ENCODE results near the gene GPR17. TPM values are rescaled to one million over a fixed set of nuclear protein-coding genes. Genes with fewer than 3 reads are reported as not detected.

Gene GPR17
- total RNA-seq, 2 donors from 2014 or later: 0.24 TPM; not detected in 1

GRCh38 chr2:127628767-127629614, 17.0 kb upstream of the GPR17 start:
- DNase-seq: no peak
- no peak overlapping the region for H3K4me3 Mint-ChIP-seq
- Histone ChIP-seq H3K27me3 (ENCODE audit: control insufficient read depth, insufficient read depth, low read length, poor library complexity, severe bottlenecking) (no peaks in the 10 kb centered on the region), H3K9ac (ENCODE audit: extremely low read depth, low read length, poor library complexity, severe bottlenecking) (no peak overlapping the region), H3K4me3 (ENCODE audit: low read length) (no peak overlapping the region), H3K4me1 (ENCODE audit: control insufficient read depth, insufficient read depth, low read length) (no peaks in the 10 kb centered on the region), H3K27ac (ENCODE audit: low read depth, low read length) (no peak overlapping the region), H3K9me3 (ENCODE audit: control insufficient read depth, low read length) (no peaks in the 10 kb centered on the region), H3K36me3 (ENCODE audit: control insufficient read depth, insufficient read depth, low read length) (no peaks in the 10 kb centered on the region)
- no peaks in the 10 kb centered on the region for H3K27me3 Mint-ChIP-seq (ENCODE audit: insufficient read depth)
- H3K36me3 Mint-ChIP-seq (ENCODE audit: low read depth): no peaks in the 10 kb centered on the region
- H3K4me1 Mint-ChIP-seq: peaks cover 5% of the 10 kb centered on the region
- TF ChIP-seq CTCF (conservative IDR thresholded peaks at IDR 0.05): no peak
- H3K27ac Mint-ChIP-seq: no peak overlapping the region
- H3K9me3 Mint-ChIP-seq: no peaks in the 10 kb centered on the region
- 83 to 87% methylated on average over 12 to 17 of the region's 17 CpGs for WGBS, 2 experiments (ENCODE audit: insufficient coverage in 1 of 2, insufficient read length in 1 of 2)

GRCh38 chr2:127629637-127630036, 16.3 kb upstream of the GPR17 start:
- TF ChIP-seq CTCF (conservative IDR thresholded peaks at IDR 0.05): no peak
- H3K9me3 ChIP-seq (ENCODE audit: control insufficient read depth, low read length): no peaks in the 10 kb centered on the region
- Mint-ChIP-seq H3K27ac (no peak overlapping the region), H3K4me1 (peaks cover 5% of the 10 kb centered on the region), H3K36me3 (ENCODE audit: low read depth) (no peaks in the 10 kb centered on the region), H3K4me3 (no peak overlapping the region), H3K9me3 (no peaks in the 10 kb centered on the region), H3K27me3 (ENCODE audit: insufficient read depth) (no peaks in the 10 kb centered on the region)
- no peak overlapping the region for H3K4me3 ChIP-seq (ENCODE audit: low read length)
- H3K27ac ChIP-seq (ENCODE audit: low read depth, low read length): no peak overlapping the region
- 85 to 87% methylated on average over 6 to 9 of the region's 9 CpGs for WGBS, 2 experiments (ENCODE audit: insufficient coverage in 1 of 2, insufficient read length in 1 of 2)
- no peaks in the 10 kb centered on the region for H3K27me3 ChIP-seq (ENCODE audit: control insufficient read depth, insufficient read depth, low read length, poor library complexity, severe bottlenecking)
- no peak for DNase-seq
- no peaks in the 10 kb centered on the region for H3K4me1 ChIP-seq (ENCODE audit: control insufficient read depth, insufficient read depth, low read length)
- no peaks in the 10 kb centered on the region for H3K36me3 ChIP-seq (ENCODE audit: control insufficient read depth, insufficient read depth, low read length)
- no peak overlapping the region for H3K9ac ChIP-seq (ENCODE audit: extremely low read depth, low read length, poor library complexity, severe bottlenecking)

- no peak for TF ChIP-seq CTCF (conservative IDR thresholded peaks at IDR 0.05)
- peaks cover 5% of the 10 kb centered on the region for H3K4me1 Mint-ChIP-seq
- no peak for DNase-seq
- no peaks in the 10 kb centered on the region for H3K9me3 Mint-ChIP-seq
- H3K36me3 ChIP-seq (ENCODE audit: control insufficient read depth, insufficient read depth, low read length): no peaks in the 10 kb centered on the region
- H3K4me3 Mint-ChIP-seq: no peak overlapping the region
- H3K4me1 ChIP-seq (ENCODE audit: control insufficient read depth, insufficient read depth, low read length): no peaks in the 10 kb centered on the region
- no peaks in the 10 kb centered on the region for H3K9me3 ChIP-seq (ENCODE audit: control insufficient read depth, low read length)
- no peaks in the 10 kb centered on the region for H3K27me3 ChIP-seq (ENCODE audit: control insufficient read depth, insufficient read depth, low read length, poor library complexity, severe bottlenecking)
- no peak overlapping the region for H3K27ac ChIP-seq (ENCODE audit: low read depth, low read length)
- no peak overlapping the region for H3K9ac ChIP-seq (ENCODE audit: extremely low read depth, low read length, poor library complexity, severe bottlenecking)
- no peaks in the 10 kb centered on the region for H3K27me3 Mint-ChIP-seq (ENCODE audit: insufficient read depth)
- 91 to 92% methylated on average over 7 to 10 of the region's 10 CpGs for WGBS, 2 experiments (ENCODE audit: insufficient coverage in 1 of 2, insufficient read length in 1 of 2)
- H3K4me3 ChIP-seq (ENCODE audit: low read length): no peak overlapping the region
- H3K27ac Mint-ChIP-seq: no peak overlapping the region
- no peaks in the 10 kb centered on the region for H3K36me3 Mint-ChIP-seq (ENCODE audit: low read depth)
Observed at GRCh38 chr2:127630096-127630863, 15.7 kb upstream of the GPR17 start.

Data from endodermal cell (in vitro differentiated cells).